Measurements from ENCODE around the gene GMPR2.

The GMPR2 gene

GRCh38 chr14:24252289-24253124, 19.8 kb downstream of the GMPR2 start:
- no peak for DNase-seq (ENCODE audit: low read depth)

- DNase-seq (ENCODE audit: low read depth): no peak
These were observed 21.2 kb downstream of the GMPR2 start for GRCh38 chr14:24253936-24254335.

DNA sequence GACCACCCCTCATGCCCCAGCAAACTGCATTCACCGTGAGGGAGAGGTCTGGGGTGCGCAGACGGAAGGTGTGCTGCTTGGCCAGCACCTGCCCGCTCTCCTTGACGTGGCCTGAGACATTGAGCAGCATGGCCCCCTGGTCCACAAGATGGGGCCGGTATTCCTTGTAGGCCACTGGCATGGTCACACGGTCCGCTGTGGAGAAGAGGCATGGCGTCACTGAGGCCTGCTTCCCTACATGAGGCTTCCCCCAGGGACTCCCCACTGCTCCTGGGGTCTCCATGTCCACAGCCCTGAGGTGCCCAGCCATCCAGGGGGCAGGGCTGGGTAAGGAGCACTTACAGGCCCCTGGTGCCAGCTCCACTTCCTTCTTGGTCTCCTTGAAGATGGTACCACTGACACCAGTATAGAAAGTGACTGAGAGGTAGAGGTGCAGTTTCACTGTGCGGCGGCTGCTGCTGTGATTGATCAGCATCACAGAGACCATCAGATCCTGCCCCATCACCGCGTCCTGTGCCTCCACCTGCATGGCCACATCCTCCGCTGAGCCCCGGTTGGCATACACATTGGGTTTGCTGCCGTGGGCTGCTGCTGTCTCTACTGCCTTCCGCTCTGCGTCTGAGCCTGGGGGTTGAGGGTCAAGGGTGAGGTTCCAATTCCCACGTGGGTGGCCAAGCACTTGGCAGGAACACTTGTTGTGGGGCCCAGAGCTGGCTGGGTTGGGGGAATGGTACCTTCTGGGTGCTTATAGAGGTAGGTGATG, 22.1 kb downstream of the GMPR2 start:
- no peak for DNase-seq (ENCODE audit: low read depth)

DNA sequence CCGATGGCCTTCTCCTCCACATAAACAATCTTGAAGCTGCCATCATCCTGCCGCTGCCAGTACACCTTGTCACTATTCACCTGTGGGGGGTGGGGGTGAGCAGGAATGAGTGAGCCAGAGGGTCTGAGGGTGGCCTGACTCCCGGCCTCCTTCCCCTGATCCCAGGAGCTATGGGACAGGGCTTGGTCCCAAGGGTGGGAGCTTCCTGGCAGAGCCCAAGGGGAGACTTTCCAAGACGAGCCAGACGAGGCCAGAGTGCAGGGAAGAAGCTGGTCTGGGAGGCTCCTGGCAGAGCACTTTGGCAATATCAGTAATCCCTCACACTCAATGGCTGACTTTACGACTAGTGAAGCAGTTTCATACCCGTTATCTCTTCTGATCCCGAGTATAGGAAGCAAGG, 22.7 kb downstream of the GMPR2 start:
- no peak for DNase-seq (ENCODE audit: low read depth)

- no peak for DNase-seq (ENCODE audit: low read depth)
These were observed 23.4 kb downstream of the GMPR2 start for GRCh38 chr14:24255931-24256711.

DNA sequence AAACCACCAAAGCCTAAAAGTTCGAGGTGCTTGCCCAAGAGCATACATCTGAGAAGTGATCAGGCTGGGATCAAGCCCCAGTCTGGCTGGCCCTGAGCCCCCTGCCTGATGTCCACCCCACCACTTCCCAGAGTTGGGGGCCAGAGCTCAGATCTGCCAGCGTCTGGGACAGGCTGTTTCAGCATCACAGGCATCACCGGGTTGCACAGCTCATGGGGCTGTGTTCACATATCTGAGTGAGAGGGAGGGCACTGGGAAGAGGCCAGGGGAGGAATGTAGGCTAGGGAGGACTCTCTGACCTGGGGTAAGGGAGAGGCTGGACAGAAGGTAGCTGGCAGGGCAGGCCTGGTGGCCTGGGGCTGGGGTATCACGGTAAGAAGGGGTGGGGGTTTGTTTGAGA, 24.2 kb downstream of the GMPR2 start:
- no peak for DNase-seq (ENCODE audit: low read depth)

- no peak for DNase-seq (ENCODE audit: low read depth)
These were observed 25.4 kb downstream of the GMPR2 start for GRCh38 chr14:24258119-24258518.

DNA sequence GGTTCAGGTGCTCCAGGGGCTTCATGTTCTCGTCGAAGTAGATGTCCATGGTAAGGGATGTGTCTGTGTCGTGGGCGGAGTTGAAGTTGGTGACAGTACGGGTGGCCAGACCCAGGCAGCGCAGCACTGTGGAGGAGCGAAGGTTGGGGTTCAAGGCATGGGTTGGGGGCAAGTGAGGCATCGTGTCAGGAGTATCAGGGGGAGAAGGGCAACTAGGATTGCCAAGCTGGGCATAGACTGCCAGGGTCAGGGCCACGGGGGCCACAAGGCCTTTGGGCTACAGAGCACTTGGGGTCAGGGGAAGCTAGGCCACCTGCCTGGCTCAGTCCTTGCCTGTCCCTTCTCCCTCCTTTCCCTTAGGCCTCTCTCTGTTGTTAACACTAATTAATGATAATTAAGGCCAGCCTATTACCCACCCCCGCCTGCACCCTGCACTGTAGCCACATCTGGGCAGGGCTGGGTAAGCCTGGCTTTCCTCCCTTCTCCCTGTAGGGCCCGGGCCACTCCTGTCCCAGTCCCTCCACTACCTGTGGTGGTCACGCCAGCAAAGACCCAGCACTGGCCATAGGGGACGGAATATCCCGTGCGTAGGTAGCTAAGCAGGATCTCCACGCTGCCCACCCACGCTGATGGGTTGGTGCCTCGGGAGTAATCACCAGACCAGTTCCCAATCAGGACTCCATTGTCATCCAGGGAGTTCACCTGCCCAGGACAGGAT, 26.0 kb downstream of the GMPR2 start:
- no peak for DNase-seq (ENCODE audit: low read depth)

GRCh38 chr14:24259282-24260025, 26.7 kb downstream of the GMPR2 start:
- no peak for DNase-seq (ENCODE audit: low read depth)

GRCh38 chr14:24260026-24260779, 27.5 kb downstream of the GMPR2 start:
- DNase-seq (ENCODE audit: low read depth): no peak

GRCh38 chr14:24260780-24261157, 28.0 kb downstream of the GMPR2 start:
- no peak for DNase-seq (ENCODE audit: low read depth)

DNA sequence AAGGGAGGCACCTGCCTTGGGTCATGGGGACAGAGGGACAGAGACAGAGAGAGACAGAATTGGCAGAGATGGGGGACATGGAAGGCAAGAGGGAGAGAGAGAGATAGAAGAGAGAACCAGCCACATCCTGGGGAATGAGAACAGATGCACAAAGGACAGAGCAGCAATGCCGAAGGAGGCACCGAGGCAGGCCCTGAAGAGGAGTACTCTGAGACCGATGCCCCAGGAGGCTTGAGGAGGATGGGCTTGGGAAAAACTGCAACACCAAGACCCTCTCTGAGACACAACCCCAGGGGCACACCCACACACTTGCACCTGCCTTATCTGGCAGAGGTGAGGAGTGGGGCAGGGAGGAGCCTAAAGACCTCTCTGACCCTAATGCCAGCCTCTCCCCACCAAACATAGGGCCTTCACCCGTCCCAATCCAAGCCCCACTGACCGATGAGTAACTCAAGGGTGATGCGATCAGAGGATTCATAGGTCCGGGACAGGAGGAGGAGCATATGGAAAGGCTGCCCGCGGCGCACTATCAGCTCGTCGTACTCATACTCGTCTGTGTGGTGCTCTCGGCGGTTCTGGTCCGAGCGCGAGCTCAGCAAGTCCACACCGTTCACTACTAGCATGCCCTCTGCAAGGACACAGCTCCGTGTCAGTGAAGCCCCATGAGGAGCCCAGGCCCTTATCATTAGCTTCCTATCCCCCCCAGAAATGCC, 28.7 kb downstream of the GMPR2 start:
- no peak for DNase-seq (ENCODE audit: low read depth)

GRCh38 chr14:24261969-24262327, 29.2 kb downstream of the GMPR2 start:
- no peak for DNase-seq (ENCODE audit: low read depth)

DNA sequence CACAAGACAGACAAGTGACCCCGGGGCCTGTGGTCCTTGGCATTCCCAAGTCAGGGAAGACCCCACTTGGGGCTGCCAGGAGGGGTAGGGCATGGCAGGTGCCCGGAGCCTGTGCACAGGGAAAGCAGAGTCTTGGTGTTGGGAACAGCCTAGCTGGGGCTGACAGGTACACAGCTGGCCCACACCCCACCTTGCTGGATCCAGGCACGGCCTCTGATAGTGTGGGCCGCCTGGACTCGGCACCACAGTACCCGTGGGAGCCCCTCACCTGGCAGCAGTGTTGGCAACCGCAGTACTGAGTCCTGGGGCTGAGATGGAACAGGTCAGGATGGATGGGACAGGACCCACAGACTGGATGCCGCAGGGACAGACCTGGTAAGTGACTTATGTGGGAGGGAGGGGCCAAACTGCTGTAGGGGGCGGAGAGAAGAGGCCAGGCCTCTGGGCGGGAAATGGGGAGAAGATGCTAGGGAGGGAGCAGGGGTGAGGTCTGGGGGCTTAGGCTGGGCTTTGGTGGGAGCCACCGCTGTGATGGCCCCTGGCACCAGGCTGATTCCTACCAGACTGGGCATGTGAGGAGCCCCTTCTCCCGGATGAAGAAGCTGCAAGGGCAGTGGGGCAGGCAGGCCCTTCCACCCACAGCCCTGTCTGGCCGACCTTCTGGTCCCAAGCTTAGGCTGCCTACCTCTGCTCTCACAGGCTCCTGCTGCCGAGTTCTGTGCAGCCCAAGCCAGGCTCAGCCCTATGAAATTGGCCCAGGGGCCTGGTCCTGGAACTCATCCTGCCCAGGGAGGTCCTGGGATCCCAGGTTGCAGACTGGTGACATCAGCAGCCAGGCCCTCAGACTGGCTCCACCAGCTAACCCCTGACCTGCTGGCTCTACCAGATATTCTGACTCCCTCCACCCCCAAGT, 30.3 kb downstream of the GMPR2 start, which contains the start of gene TGM1:
Gene TGM1, minus strand, starts transcription at position 357 of the 913 bp plus-strand sequence. CDS start 825 bp downstream, outside the sequence.
- DNase-seq (ENCODE audit: low read depth): no peak

- no peak for DNase-seq (ENCODE audit: low read depth)
These were observed 31.1 kb downstream of the GMPR2 start for GRCh38 chr14:24263848-24264247.

- no peak for DNase-seq (ENCODE audit: low read depth)
These were observed 31.6 kb downstream of the GMPR2 start for GRCh38 chr14:24264298-24264697.

- DNase-seq (ENCODE audit: low read depth): no peak
These were observed 33.9 kb downstream of the GMPR2 start for GRCh38 chr14:24266344-24267244.

GRCh38 chr14:24267516-24267915, 34.8 kb downstream of the GMPR2 start:
- no peak for DNase-seq (ENCODE audit: low read depth)

All from T-helper 22 cell (primary cell).